ENCODE results near the gene PPTC7. TPM values are rescaled to one million over a fixed set of nuclear protein-coding genes. Genes with fewer than 3 reads are reported as not detected.
A peak's percentile ranks its signal among the peaks of the same experiment; 100 is the strongest.

Gene PPTC7
- total RNA-seq, 2 experiments from 2014 or later: 53.8 to 54.8 TPM

DNA sequence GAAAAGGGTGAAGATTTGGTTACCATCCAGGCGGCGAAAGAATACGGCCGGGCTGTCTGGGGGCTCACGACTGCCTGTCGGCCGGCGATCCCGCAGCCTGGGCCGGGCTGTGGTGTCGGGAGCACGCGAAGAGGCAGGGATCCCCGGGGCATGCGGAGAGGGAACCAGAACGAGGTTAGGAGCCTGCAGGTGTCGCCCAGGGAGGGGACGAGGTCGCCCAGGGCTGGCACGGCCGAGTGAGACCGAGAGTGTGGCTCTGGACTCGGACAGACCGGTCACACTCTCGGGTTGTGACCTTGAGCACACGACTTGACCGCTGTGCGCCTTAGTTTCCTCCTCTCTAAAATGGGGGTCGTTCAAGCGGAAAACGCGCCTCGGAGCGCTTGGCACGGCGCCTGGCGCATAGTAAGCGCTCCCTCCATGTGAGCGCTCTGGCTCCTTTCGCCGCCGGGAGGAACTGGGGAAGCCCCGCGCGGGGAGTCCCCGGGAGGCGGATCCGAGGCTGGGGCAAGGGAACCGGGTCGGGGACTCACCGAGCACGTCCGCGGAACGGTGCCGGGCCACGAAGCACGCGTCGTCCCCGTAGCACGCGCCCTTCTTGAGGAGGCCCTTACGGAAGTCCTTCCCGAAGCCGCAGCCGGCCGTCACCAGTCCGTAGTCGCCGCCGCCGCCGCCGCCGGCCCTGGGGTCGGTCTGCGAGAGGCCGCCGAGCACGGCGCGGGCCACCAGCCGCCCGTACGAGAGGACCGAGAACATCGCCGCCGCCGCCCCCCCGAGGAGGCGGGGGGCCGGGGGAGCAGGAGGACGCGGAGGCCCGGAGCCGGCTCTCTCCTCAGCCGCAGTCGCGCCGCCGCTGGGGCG, 612 bp downstream of the PPTC7 start:
- intact Hi-C loops (cut with DNase I, micrococcal nuclease): loop anchor here (2.0 to 5.0 kb wide), 3 partner anchors 20 to 80 kb away; partner anchors contain the start of genes RAD9B (in 2 of the 2) and VPS29 (in 2 of the 2)
- no peaks in the 10 kb centered on the region for H3K36me3 ChIP-seq (ENCODE audit: insufficient read depth, low read length)
- Mint-ChIP-seq H3K4me1 (ENCODE audit: low read depth) (peaks cover 77% of the 10 kb centered on the region), H3K27me3 (no peaks in the 10 kb centered on the region), H3K27ac (peak overlapping the region; percentile 96), H3K4me3 (peak overlapping the region; percentile 96), H3K36me3 (ENCODE audit: low read depth) (peaks cover 30% of the 10 kb centered on the region), H3K9me3 (no peaks in the 10 kb centered on the region)
- H3K27ac ChIP-seq (ENCODE audit: low read depth in 1 of 2, low read length in 2 of 2): peak overlapping the region; percentile 64 to 91
- no peaks in the 10 kb centered on the region for H3K27me3 ChIP-seq (ENCODE audit: control insufficient read depth in 1 of 2, insufficient read depth in 2 of 2, low read length in 2 of 2)
- ChIA-PET POLR2A (interaction anchor here (3.7 kb wide), 1 partner anchor 20 kb away, joined by 20 read pairs; no protein-coding TSS in a partner anchor), CTCF (interaction anchor here (1.1 to 4.4 kb wide), 2 partner anchors 15 to 30 kb away, joined by 4 to 17 read pairs; no protein-coding TSS in a partner anchor)
- ATAC-seq (ENCODE audit: poor library complexity): peak; percentile 42
- TF ChIP-seq, protein P1, sequence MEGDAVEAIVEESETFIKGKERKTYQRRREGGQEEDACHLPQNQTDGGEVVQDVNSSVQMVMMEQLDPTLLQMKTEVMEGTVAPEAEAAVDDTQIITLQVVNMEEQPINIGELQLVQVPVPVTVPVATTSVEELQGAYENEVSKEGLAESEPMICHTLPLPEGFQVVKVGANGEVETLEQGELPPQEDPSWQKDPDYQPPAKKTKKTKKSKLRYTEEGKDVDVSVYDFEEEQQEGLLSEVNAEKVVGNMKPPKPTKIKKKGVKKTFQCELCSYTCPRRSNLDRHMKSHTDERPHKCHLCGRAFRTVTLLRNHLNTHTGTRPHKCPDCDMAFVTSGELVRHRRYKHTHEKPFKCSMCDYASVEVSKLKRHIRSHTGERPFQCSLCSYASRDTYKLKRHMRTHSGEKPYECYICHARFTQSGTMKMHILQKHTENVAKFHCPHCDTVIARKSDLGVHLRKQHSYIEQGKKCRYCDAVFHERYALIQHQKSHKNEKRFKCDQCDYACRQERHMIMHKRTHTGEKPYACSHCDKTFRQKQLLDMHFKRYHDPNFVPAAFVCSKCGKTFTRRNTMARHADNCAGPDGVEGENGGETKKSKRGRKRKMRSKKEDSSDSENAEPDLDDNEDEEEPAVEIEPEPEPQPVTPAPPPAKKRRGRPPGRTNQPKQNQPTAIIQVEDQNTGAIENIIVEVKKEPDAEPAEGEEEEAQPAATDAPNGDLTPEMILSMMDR (IDR thresholded peaks at IDR 0.05): no peak
- peak; percentile 32 to 93 (median 67) for DNase-seq
- peaks cover 73% of the 10 kb centered on the region for H3K4me1 ChIP-seq (ENCODE audit: insufficient read depth, low read length)
- peak overlapping the region; percentile 95 for H3K4me3 ChIP-seq (ENCODE audit: low read length)
- H3K9me3 ChIP-seq (ENCODE audit: control insufficient read depth in 1 of 2, insufficient read depth in 1 of 2, low read length in 2 of 2): no peaks in the 10 kb centered on the region

GRCh38 chr12:110581931-110582275, 1.2 kb downstream of the PPTC7 start:
- TF ChIP-seq, protein P1 (IDR thresholded peaks at IDR 0.05): no peak
- Histone ChIP-seq H3K36me3 (ENCODE audit: insufficient read depth, low read length) (no peaks in the 10 kb centered on the region), H3K27ac (ENCODE audit: low read depth in 1 of 2, low read length in 2 of 2) (peak overlapping the region; percentile 64 to 91), H3K27me3 (ENCODE audit: control insufficient read depth in 1 of 2, insufficient read depth in 2 of 2, low read length in 2 of 2) (no peaks in the 10 kb centered on the region), H3K4me1 (ENCODE audit: insufficient read depth, low read length) (peaks cover 77% of the 10 kb centered on the region), H3K9me3 (ENCODE audit: control insufficient read depth in 1 of 2, insufficient read depth in 1 of 2, low read length in 2 of 2) (no peaks in the 10 kb centered on the region), H3K4me3 (ENCODE audit: low read length) (peak overlapping the region; percentile 95)
- ChIA-PET POLR2A (interaction anchor here (1.2 to 3.7 kb wide), 3 partner anchors 19 to 113 kb away, joined by 3 to 20 read pairs (median 8); partner anchors contain the start of genes FAM216A and TCTN1), CTCF (interaction anchor here (0.7 to 4.4 kb wide), 3 partner anchors 14 to 151 kb away, joined by 4 to 17 read pairs (median 4); no protein-coding TSS in a partner anchor)
- Mint-ChIP-seq H3K27me3 (no peaks in the 10 kb centered on the region), H3K36me3 (ENCODE audit: low read depth) (peaks cover 30% of the 10 kb centered on the region), H3K9me3 (no peaks in the 10 kb centered on the region), H3K27ac (peak overlapping the region; percentile 92), H3K4me1 (ENCODE audit: low read depth) (peaks cover 80% of the 10 kb centered on the region), H3K4me3 (peak overlapping the region; percentile 96)
- intact Hi-C loops (cut with DNase I, micrococcal nuclease): loop anchor here (2.0 to 5.0 kb wide), 3 partner anchors 19 to 80 kb away; partner anchors contain the start of genes RAD9B (in 2 of the 2) and VPS29 (in 2 of the 2)
- DNase-seq (no peak), ATAC-seq (ENCODE audit: poor library complexity) (no peak)

- Histone ChIP-seq H3K27me3 (ENCODE audit: control insufficient read depth in 1 of 2, insufficient read depth in 2 of 2, low read length in 2 of 2) (no peaks in the 10 kb centered on the region), H3K4me3 (ENCODE audit: low read length) (peak overlapping the region; percentile 13), H3K9me3 (ENCODE audit: control insufficient read depth in 1 of 2, insufficient read depth in 1 of 2, low read length in 2 of 2) (no peaks in the 10 kb centered on the region), H3K27ac (ENCODE audit: low read depth in 1 of 2, low read length in 2 of 2) (peak overlapping the region; percentile 49 to 79), H3K4me1 (ENCODE audit: insufficient read depth, low read length) (peaks cover 59% of the 10 kb centered on the region), H3K36me3 (ENCODE audit: insufficient read depth, low read length) (no peaks in the 10 kb centered on the region)
- H3K36me3 Mint-ChIP-seq (ENCODE audit: low read depth): peaks cover 30% of the 10 kb centered on the region
- H3K4me3 Mint-ChIP-seq: peak overlapping the region; percentile 96
- peak overlapping the region; percentile 92 for H3K27ac Mint-ChIP-seq
- intact Hi-C loops (cut with DNase I, micrococcal nuclease): loop anchor here (5.0 kb wide), 1 partner anchor 77 kb away; the partner anchor contains the start of genes RAD9B (in 2 of the 2) and VPS29 (in 2 of the 2)
- no peaks in the 10 kb centered on the region for H3K9me3 Mint-ChIP-seq
- TF ChIP-seq, protein P1 (IDR thresholded peaks at IDR 0.05): no peak
- H3K4me1 Mint-ChIP-seq (ENCODE audit: low read depth): peaks cover 85% of the 10 kb centered on the region
- CTCF ChIA-PET: interaction anchor here (0.6 to 4.4 kb wide), 5 partner anchors 20 to 130 kb away, joined by 3 to 17 read pairs (median 6); partner anchors contain the start of genes ARPC3, FAM216A and GPN3
- H3K27me3 Mint-ChIP-seq: no peaks in the 10 kb centered on the region
- POLR2A ChIA-PET: interaction anchor here (0.6 to 3.7 kb wide), 9 partner anchors 13 to 454 kb away, joined by 3 to 20 read pairs (median 8); partner anchors contain the start of genes ARPC3, FAM216A, GPN3 and RAD9B
- DNase-seq (peak in 4 of 14 experiments; percentile 25 to 35 (median 31)), ATAC-seq (ENCODE audit: poor library complexity) (no peak)
Observed at GRCh38 chr12:110579535-110580253, 3.4 kb downstream of the PPTC7 start.

Data from CD4-positive, alpha-beta T cell (primary cell).